OCI-LY3 (cell line): ENCODE data around the gene TBC1D5.

Experiments used
- H2AFZ ChIP-seq: fragments of 200-600, 300-600 bp; shearing (Covaris generic); 2 replicates; pipeline ENCODE4 v1.6.0; 2014; ENCODE audit warnings: antibody characterized with exemption, low read depth, low read length
- H3K27ac ChIP-seq: fragments of 200-600, 300-600 bp; sonication (generic); 2 replicates; pipeline ENCODE4 v1.5.1; 2014; ENCODE audit warnings: mild to moderate bottlenecking, low read length, moderate library complexity, mixed read lengths
- H3K27me3 ChIP-seq: fragments of 200-600, 300-600 bp; sonication (generic); 2 replicates; pipeline ENCODE4 v1.6.1; 2014; ENCODE audit warnings: low read depth, low read length, mixed read lengths
- H3K36me3 ChIP-seq: fragments of 200-600, 300-600 bp; sonication (generic); replicated peaks from 2 replicates; pipeline ENCODE3; 2014; ENCODE audit warnings: low read depth, low read length, mixed read lengths
- H3K4me1 ChIP-seq: fragments of 300-600, 200-600 bp; sonication (generic); 2 replicates; pipeline ENCODE4 v1.6.1; 2014; ENCODE audit warnings: low read length, mixed read lengths
- H3K4me2 ChIP-seq: fragments of 200-600, 300-600 bp; sonication (generic); 2 replicates; pipeline ENCODE4 v1.6.1; 2014; ENCODE audit warnings: low read length, mixed read lengths
- H3K4me3 ChIP-seq: fragments of 300-600, 200-600 bp; sonication (generic); 2 replicates; pipeline ENCODE4 v1.5.1; 2014; ENCODE audit warnings: antibody characterized with exemption, mild to moderate bottlenecking, low read length, moderate library complexity
- H3K79me2 ChIP-seq: fragments of 300-600, 200-600 bp; shearing (Covaris generic); 2 replicates; pipeline ENCODE4 v1.6.1; 2014; ENCODE audit warnings: mild to moderate bottlenecking, low read length, mixed read lengths
- H3K9ac ChIP-seq: fragments of 300-600, 200-600 bp; shearing (Covaris generic); 2 replicates; pipeline ENCODE4 v1.6.0; 2014; ENCODE audit warnings: mild to moderate bottlenecking, low read length, moderate library complexity
- H3K9me3 ChIP-seq: fragments of 200-600, 300-600 bp; shearing (Covaris generic); 2 replicates; pipeline ENCODE4 v1.6.1; 2014; ENCODE audit warnings: low read length, mixed read lengths; ENCODE audit not compliant: insufficient read depth
- H4K20me1 ChIP-seq: fragments of 200-600, 300-600 bp; sonication (generic); 2 replicates; pipeline ENCODE4 v1.6.1; 2016; ENCODE audit warnings: low read length, mixed read lengths; ENCODE audit not compliant: insufficient read depth
- CTCF ChIP-seq: fragments of 200-600, 300-600 bp; sonication (generic); IDR thresholded peaks from 2 replicates; pipeline ENCODE4 v1.5.1; 2014; ENCODE audit warnings: antibody characterized with exemption, low read length, low read depth
- EZH2phosphoT487 ChIP-seq: fragments of 200-600 bp; shearing (Covaris generic); IDR thresholded peaks from 2 replicates; pipeline ENCODE4 v1.6.1; 2018; ENCODE audit warnings: antibody characterized with exemption, mixed run types, low read depth

TBC1D5 gene

GRCh38 chr3:17742880-17743657 lies 638 bp upstream of the TBC1D5 start:
- Histone ChIP-seq H3K9ac (peak overlapping the region; percentile 89), H3K4me3 (peak overlapping the region; percentile 85), H3K4me1 (peaks cover 43% of the 10 kb centered on the region), H3K4me2 (peak overlapping the region; percentile 79), H3K79me2 (peaks cover 40% of the 10 kb centered on the region), H3K27me3 (peaks cover 20% of the 10 kb centered on the region), H3K27ac (peak overlapping the region; percentile 85), H4K20me1 (peaks cover 11% of the 10 kb centered on the region; the same call in 1 of the 2 replicates), H2AFZ (peak overlapping the region; percentile 91), H3K36me3 (peaks cover 4% of the 10 kb centered on the region), H3K9me3 (no peaks in the 10 kb centered on the region)
- TF ChIP-seq CTCF = no peak

GRCh38 chr3:17741621-17742101 lies 770 bp downstream of the TBC1D5 start:
- peak overlapping the region; percentile 89 for H3K9ac ChIP-seq
- no peaks in the 10 kb centered on the region for H3K9me3 ChIP-seq
- H3K27me3 ChIP-seq = peaks cover 17% of the 10 kb centered on the region
- peaks cover 54% of the 10 kb centered on the region for H3K79me2 ChIP-seq
- peak overlapping the region; percentile 85 for H3K27ac ChIP-seq
- TF ChIP-seq CTCF (no peak), EZH2phosphoT487 (no peak)
- H4K20me1 ChIP-seq = peaks cover 19% of the 10 kb centered on the region; the same call in 1 of the 2 replicates
- peak overlapping the region; percentile 80 for H2AFZ ChIP-seq
- peak overlapping the region; percentile 79 for H3K4me2 ChIP-seq
- peaks cover 4% of the 10 kb centered on the region for H3K36me3 ChIP-seq
- H3K4me1 ChIP-seq = peaks cover 30% of the 10 kb centered on the region
- H3K4me3 ChIP-seq = peak overlapping the region; percentile 85

GRCh38 chr3:17740721-17741141 lies 1.7 kb downstream of the TBC1D5 start:
- H4K20me1 ChIP-seq = peaks cover 24% of the 10 kb centered on the region
- no peak overlapping the region for H2AFZ ChIP-seq
- no peak for TF ChIP-seq CTCF
- TF ChIP-seq EZH2phosphoT487 = no peak
- peak overlapping the region; percentile 89 for H3K9ac ChIP-seq
- peaks cover 12% of the 10 kb centered on the region for H3K27me3 ChIP-seq
- peak overlapping the region; percentile 85 for H3K4me3 ChIP-seq
- H3K4me2 ChIP-seq = peak overlapping the region; percentile 79
- peaks cover 30% of the 10 kb centered on the region for H3K4me1 ChIP-seq
- peaks cover 60% of the 10 kb centered on the region for H3K79me2 ChIP-seq
- peaks cover 7% of the 10 kb centered on the region for H3K36me3 ChIP-seq
- H3K27ac ChIP-seq = peak overlapping the region; percentile 85; the same call in 1 of the 2 replicates
- no peaks in the 10 kb centered on the region for H3K9me3 ChIP-seq

GRCh38 chr3:17738921-17739320 lies 3.5 kb downstream of the TBC1D5 start:
- peak overlapping the region; percentile 79 for H3K4me2 ChIP-seq
- H3K4me3 ChIP-seq = peak overlapping the region; percentile 85
- H3K27me3 ChIP-seq = no peaks in the 10 kb centered on the region
- no peaks in the 10 kb centered on the region for H3K9me3 ChIP-seq
- peaks cover 34% of the 10 kb centered on the region for H4K20me1 ChIP-seq
- peak overlapping the region; percentile 47; the same call in 1 of the 2 replicates for H3K27ac ChIP-seq
- TF ChIP-seq CTCF = no peak
- no peak for TF ChIP-seq EZH2phosphoT487
- H3K9ac ChIP-seq = 0 out of 2 replicates have a peak overlapping the region, but pooled peaks have one; percentile 89
- H3K36me3 ChIP-seq = peaks cover 7% of the 10 kb centered on the region
- no peak overlapping the region for H2AFZ ChIP-seq
- H3K4me1 ChIP-seq = peaks cover 30% of the 10 kb centered on the region
- H3K79me2 ChIP-seq = peaks cover 70% of the 10 kb centered on the region
